GM21367 (cell line): ENCODE measurements around the gene MTAP.

ENCODE experiments used
- ATAC-seq: cut with Tn5 transposase; IDR thresholded peaks from one replicate; pipeline ENCODE4 v1.9.1; 2021; ENCODE audit not compliant: unreplicated experiment

MTAP gene

GRCh38 chr9:21804331-21804730 is 1.9 kb downstream of the MTAP start:
- ATAC-seq = no peak

- no peak for ATAC-seq
These were observed 2.4 kb downstream of the MTAP start for GRCh38 chr9:21804791-21805190.

- ATAC-seq = no peak
These were observed 4.2 kb downstream of the MTAP start for GRCh38 chr9:21806644-21807043.

GRCh38 chr9:21810388-21810787 is 8.0 kb downstream of the MTAP start:
- ATAC-seq = no peak

GRCh38 chr9:21810881-21811280 is 8.4 kb downstream of the MTAP start:
- ATAC-seq = no peak

- no peak for ATAC-seq
These were observed 9.5 kb downstream of the MTAP start for GRCh38 chr9:21811914-21812313.

- ATAC-seq = no peak
These were observed 10.0 kb downstream of the MTAP start for GRCh38 chr9:21812415-21812814.

- peak; percentile 52 for ATAC-seq
These were observed 10.6 kb downstream of the MTAP start for GRCh38 chr9:21812946-21813568.

- ATAC-seq = peak; percentile 52
These were observed 11.4 kb downstream of the MTAP start for GRCh38 chr9:21813575-21814473.

GRCh38 chr9:21815643-21816042 is 13.2 kb downstream of the MTAP start:
- no peak for ATAC-seq

- no peak for ATAC-seq
These were observed 14.7 kb downstream of the MTAP start for GRCh38 chr9:21817176-21817575.

- ATAC-seq = no peak
These were observed 23.2 kb downstream of the MTAP start for GRCh38 chr9:21825637-21826036.

GRCh38 chr9:21828853-21829410 is 26.5 kb downstream of the MTAP start:
- no peak for ATAC-seq

GRCh38 chr9:21830589-21830988 is 28.2 kb downstream of the MTAP start:
- ATAC-seq = no peak

GRCh38 chr9:21831841-21832509 is 29.5 kb downstream of the MTAP start:
- ATAC-seq = peak; percentile 39

- peak; percentile 76 for ATAC-seq
These were observed 30.8 kb downstream of the MTAP start for GRCh38 chr9:21833090-21833801.

GRCh38 chr9:21835121-21835520 is 32.7 kb downstream of the MTAP start:
- no peak for ATAC-seq

GRCh38 chr9:21836437-21837161 is 34.2 kb downstream of the MTAP start:
- ATAC-seq = no peak

GRCh38 chr9:21837501-21837900 is 35.1 kb downstream of the MTAP start:
- no peak for ATAC-seq

GRCh38 chr9:21840647-21841046 is 38.2 kb downstream of the MTAP start:
- no peak for ATAC-seq
